ENCODE measurements around the gene FOXD1. TPM values are rescaled to one million over a fixed set of nuclear protein-coding genes. Genes with fewer than 3 reads are reported as not detected.
"Not testable (repeated sequence)": the region's sequence is repeated elsewhere in the genome, so short reads cannot be mapped to it uniquely, and the experiment has no call there.

The FOXD1 gene
- total RNA-seq, 2 experiments from 2014 or later, result 0.38 to 0.46 TPM

GRCh38 chr5:73486119-73486899, 37.7 kb upstream of the FOXD1 start:
- ChIA-PET POLR2A (no interaction called here), CTCF (interaction anchor here (0.9 kb wide), 1 partner anchor 35 kb away, joined by 3 read pairs; no protein-coding TSS in a partner anchor)
- Mint-ChIP-seq H3K4me1 (ENCODE audit: low read depth) (no peaks in the 10 kb centered on the region), H3K27me3 (peaks cover 14% of the 10 kb centered on the region), H3K4me3 (no peak overlapping the region), H3K9me3 (no peaks in the 10 kb centered on the region), H3K27ac (no peak overlapping the region), H3K36me3 (no peaks in the 10 kb centered on the region)
- no peak for DNase-seq
- intact Hi-C loops (cut with micrococcal nuclease), result no loop called here

GRCh38 chr5:73485715-73486114, 37.1 kb upstream of the FOXD1 start:
- no peak overlapping the region for H3K27ac Mint-ChIP-seq
- intact Hi-C loops (cut with micrococcal nuclease), result no loop called here
- no peak for DNase-seq
- no peaks in the 10 kb centered on the region for H3K4me1 Mint-ChIP-seq (ENCODE audit: low read depth)
- CTCF ChIA-PET, result no interaction called here
- POLR2A ChIA-PET, result no interaction called here
- H3K27me3 Mint-ChIP-seq, result peaks cover 17% of the 10 kb centered on the region
- no peaks in the 10 kb centered on the region for H3K9me3 Mint-ChIP-seq
- H3K4me3 Mint-ChIP-seq, result no peak overlapping the region
- H3K36me3 Mint-ChIP-seq, result no peaks in the 10 kb centered on the region

GRCh38 chr5:73484511-73484910, 35.9 kb upstream of the FOXD1 start:
- intact Hi-C loops (cut with micrococcal nuclease), result no loop called here
- H3K27ac Mint-ChIP-seq, result no peak overlapping the region
- no peaks in the 10 kb centered on the region for H3K4me1 Mint-ChIP-seq (ENCODE audit: low read depth)
- POLR2A ChIA-PET, result no interaction called here
- CTCF ChIA-PET, result no interaction called here
- no peaks in the 10 kb centered on the region for H3K9me3 Mint-ChIP-seq
- H3K36me3 Mint-ChIP-seq, result no peaks in the 10 kb centered on the region
- no peak overlapping the region for H3K4me3 Mint-ChIP-seq
- DNase-seq, result no peak
- H3K27me3 Mint-ChIP-seq, result peaks cover 19% of the 10 kb centered on the region

GRCh38 chr5:73483676-73484075, 35.1 kb upstream of the FOXD1 start:
- DNase-seq, result no peak
- Mint-ChIP-seq H3K36me3 (no peaks in the 10 kb centered on the region), H3K4me3 (no peak overlapping the region), H3K27ac (no peak overlapping the region), H3K27me3 (peaks cover 18% of the 10 kb centered on the region), H3K9me3 (no peaks in the 10 kb centered on the region), H3K4me1 (ENCODE audit: low read depth) (no peaks in the 10 kb centered on the region)
- ChIA-PET CTCF (no interaction called here), POLR2A (no interaction called here)
- intact Hi-C loops (cut with micrococcal nuclease), result no loop called here

- Mint-ChIP-seq H3K4me3 (no peak overlapping the region), H3K9me3 (no peaks in the 10 kb centered on the region), H3K4me1 (ENCODE audit: low read depth) (no peaks in the 10 kb centered on the region), H3K27ac (no peak overlapping the region), H3K36me3 (no peaks in the 10 kb centered on the region), H3K27me3 (peaks cover 22% of the 10 kb centered on the region)
- POLR2A ChIA-PET, result no interaction called here
- intact Hi-C loops (cut with micrococcal nuclease), result no loop called here
- DNase-seq, result no peak
- CTCF ChIA-PET, result no interaction called here
Measured at GRCh38 chr5:73482383-73483136, 34.0 kb upstream of the FOXD1 start.

GRCh38 chr5:73480500-73480899, 31.9 kb upstream of the FOXD1 start:
- CTCF ChIA-PET, result no interaction called here
- POLR2A ChIA-PET, result no interaction called here
- H3K36me3 Mint-ChIP-seq, result no peaks in the 10 kb centered on the region
- peaks cover 27% of the 10 kb centered on the region for H3K27me3 Mint-ChIP-seq
- no peak overlapping the region for H3K4me3 Mint-ChIP-seq
- H3K27ac Mint-ChIP-seq, result no peak overlapping the region
- DNase-seq, result no peak
- H3K4me1 Mint-ChIP-seq (ENCODE audit: low read depth), result no peaks in the 10 kb centered on the region
- no peaks in the 10 kb centered on the region for H3K9me3 Mint-ChIP-seq
- intact Hi-C loops (cut with micrococcal nuclease), result no loop called here

- Mint-ChIP-seq H3K27me3 (peaks cover 10% of the 10 kb centered on the region), H3K4me3 (no peak overlapping the region), H3K27ac (no peak overlapping the region), H3K4me1 (ENCODE audit: low read depth) (no peaks in the 10 kb centered on the region), H3K9me3 (no peaks in the 10 kb centered on the region), H3K36me3 (no peaks in the 10 kb centered on the region)
- ChIA-PET CTCF (no interaction called here), POLR2A (no interaction called here)
- DNase-seq, result no peak
- intact Hi-C loops (cut with micrococcal nuclease), result no loop called here
Measured at GRCh38 chr5:73472116-73472515, 23.5 kb upstream of the FOXD1 start.

GRCh38 chr5:73471654-73472053, 23.1 kb upstream of the FOXD1 start:
- no peak for DNase-seq
- CTCF ChIA-PET, result no interaction called here
- H3K36me3 Mint-ChIP-seq, result no peaks in the 10 kb centered on the region
- H3K4me1 Mint-ChIP-seq (ENCODE audit: low read depth), result no peaks in the 10 kb centered on the region
- no peaks in the 10 kb centered on the region for H3K9me3 Mint-ChIP-seq
- no peak overlapping the region for H3K27ac Mint-ChIP-seq
- no peak overlapping the region for H3K4me3 Mint-ChIP-seq
- intact Hi-C loops (cut with micrococcal nuclease), result no loop called here
- peaks cover 8% of the 10 kb centered on the region for H3K27me3 Mint-ChIP-seq
- POLR2A ChIA-PET, result no interaction called here

- Mint-ChIP-seq H3K36me3 (no peaks in the 10 kb centered on the region), H3K4me3 (no peak overlapping the region), H3K4me1 (ENCODE audit: low read depth) (no peaks in the 10 kb centered on the region), H3K27ac (no peak overlapping the region), H3K9me3 (no peaks in the 10 kb centered on the region), H3K27me3 (peaks cover 11% of the 10 kb centered on the region)
- ChIA-PET POLR2A (no interaction called here), CTCF (no interaction called here)
- DNase-seq, result no peak
- intact Hi-C loops (cut with micrococcal nuclease), result no loop called here
Measured at GRCh38 chr5:73469878-73470277, 21.3 kb upstream of the FOXD1 start.

GRCh38 chr5:73468638-73469037, 20.1 kb upstream of the FOXD1 start:
- intact Hi-C loops (cut with micrococcal nuclease); H3K27ac Mint-ChIP-seq; POLR2A ChIA-PET; CTCF ChIA-PET; H3K4me3 Mint-ChIP-seq; H3K36me3 Mint-ChIP-seq; DNase-seq; H3K9me3 Mint-ChIP-seq; H3K4me1 Mint-ChIP-seq (ENCODE audit: low read depth): not testable (repeated sequence)
- peaks cover 15% of the 10 kb centered on the region for H3K27me3 Mint-ChIP-seq

- no peaks in the 10 kb centered on the region for H3K36me3 Mint-ChIP-seq
- no peaks in the 10 kb centered on the region for H3K4me1 Mint-ChIP-seq (ENCODE audit: low read depth)
- no peaks in the 10 kb centered on the region for H3K9me3 Mint-ChIP-seq
- H3K27ac Mint-ChIP-seq, result no peak overlapping the region
- intact Hi-C loops (cut with micrococcal nuclease), result no loop called here
- DNase-seq, result no peak
- peaks cover 26% of the 10 kb centered on the region for H3K27me3 Mint-ChIP-seq
- no peak overlapping the region for H3K4me3 Mint-ChIP-seq
- CTCF ChIA-PET, result interaction anchor here (0.9 kb wide), 1 partner anchor 9 kb away, joined by 3 read pairs; no protein-coding TSS in a partner anchor
- POLR2A ChIA-PET, result no interaction called here
Measured at GRCh38 chr5:73464016-73464745, 15.6 kb upstream of the FOXD1 start.

- H3K4me1 Mint-ChIP-seq (ENCODE audit: low read depth), result no peaks in the 10 kb centered on the region
- H3K27me3 Mint-ChIP-seq, result peaks cover 43% of the 10 kb centered on the region
- CTCF ChIA-PET, result interaction anchor here (0.9 kb wide), 1 partner anchor 10 kb away, joined by 3 read pairs; no protein-coding TSS in a partner anchor
- peaks cover 3% of the 10 kb centered on the region for H3K9me3 Mint-ChIP-seq
- H3K27ac Mint-ChIP-seq, result no peak overlapping the region
- DNase-seq, result no peak
- no peaks in the 10 kb centered on the region for H3K36me3 Mint-ChIP-seq
- H3K4me3 Mint-ChIP-seq, result no peak overlapping the region
- intact Hi-C loops (cut with micrococcal nuclease), result no loop called here
- POLR2A ChIA-PET, result no interaction called here
Measured at GRCh38 chr5:73460133-73460532, 11.6 kb upstream of the FOXD1 start.

All from activated CD4-positive, alpha-beta memory T cell treated with anti-CD3 and anti-CD28 coated beads for 36 hours (primary cell).